Fibroblast of skin of back (primary cell): Measurements from ENCODE around the gene MYO1B.

Experiments
- DNase-seq: peaks from one replicate; pipeline ENCODE4 v3.0.0-alpha.2; 2013

The MYO1B gene

GRCh38 chr2:191365089-191365488, 119.9 kb downstream of the MYO1B start:
- no peak for DNase-seq

GRCh38 chr2:191366199-191366598, 121.0 kb downstream of the MYO1B start:
- DNase-seq = peak; percentile 87

- DNase-seq = peak; percentile 25
These were observed 123.8 kb downstream of the MYO1B start for GRCh38 chr2:191369034-191369433.

- peak; percentile 25 for DNase-seq
These were observed 129.2 kb downstream of the MYO1B start for GRCh38 chr2:191374366-191374765.

- DNase-seq = no peak
These were observed 129.7 kb downstream of the MYO1B start for GRCh38 chr2:191374939-191375338.

GRCh38 chr2:191376981-191377629, 131.9 kb downstream of the MYO1B start:
- peak; percentile 96 for DNase-seq

GRCh38 chr2:191379375-191379774, 134.2 kb downstream of the MYO1B start:
- no peak for DNase-seq

GRCh38 chr2:191382801-191383200, 137.6 kb downstream of the MYO1B start:
- DNase-seq = no peak

- no peak for DNase-seq
These were observed 138.3 kb downstream of the MYO1B start for GRCh38 chr2:191383486-191383885.

GRCh38 chr2:191384829-191385228, 139.6 kb downstream of the MYO1B start:
- peak; percentile 59 for DNase-seq

GRCh38 chr2:191385416-191386160, 140.4 kb downstream of the MYO1B start:
- peak; percentile 44 for DNase-seq

- DNase-seq = peak; percentile 95
These were observed 141.8 kb downstream of the MYO1B start for GRCh38 chr2:191386938-191387536.

- no peak for DNase-seq
These were observed 144.1 kb downstream of the MYO1B start for GRCh38 chr2:191389288-191389687.

GRCh38 chr2:191391171-191391570, 146.0 kb downstream of the MYO1B start:
- DNase-seq = no peak

GRCh38 chr2:191394043-191394442, 148.8 kb downstream of the MYO1B start:
- DNase-seq = no peak

GRCh38 chr2:191396794-191397193, 151.6 kb downstream of the MYO1B start:
- no peak for DNase-seq

GRCh38 chr2:191399601-191400000, 154.4 kb downstream of the MYO1B start:
- no peak for DNase-seq

GRCh38 chr2:191401287-191401686, 156.1 kb downstream of the MYO1B start:
- DNase-seq = peak; percentile 87

- DNase-seq = no peak
These were observed 157.9 kb downstream of the MYO1B start for GRCh38 chr2:191402966-191403565.

GRCh38 chr2:191404568-191404991, 159.4 kb downstream of the MYO1B start:
- peak; percentile 75 for DNase-seq

- DNase-seq = no peak
These were observed 160.3 kb downstream of the MYO1B start for GRCh38 chr2:191405546-191405945.

GRCh38 chr2:191410646-191411436, 165.6 kb downstream of the MYO1B start:
- DNase-seq = peak; percentile 56
